Measurements from ENCODE around the gene FES.
"Not testable (repeated sequence)": the region's sequence is repeated elsewhere in the genome, so short reads cannot be mapped to it uniquely, and the experiment has no call there.

Gene FES

DNA sequence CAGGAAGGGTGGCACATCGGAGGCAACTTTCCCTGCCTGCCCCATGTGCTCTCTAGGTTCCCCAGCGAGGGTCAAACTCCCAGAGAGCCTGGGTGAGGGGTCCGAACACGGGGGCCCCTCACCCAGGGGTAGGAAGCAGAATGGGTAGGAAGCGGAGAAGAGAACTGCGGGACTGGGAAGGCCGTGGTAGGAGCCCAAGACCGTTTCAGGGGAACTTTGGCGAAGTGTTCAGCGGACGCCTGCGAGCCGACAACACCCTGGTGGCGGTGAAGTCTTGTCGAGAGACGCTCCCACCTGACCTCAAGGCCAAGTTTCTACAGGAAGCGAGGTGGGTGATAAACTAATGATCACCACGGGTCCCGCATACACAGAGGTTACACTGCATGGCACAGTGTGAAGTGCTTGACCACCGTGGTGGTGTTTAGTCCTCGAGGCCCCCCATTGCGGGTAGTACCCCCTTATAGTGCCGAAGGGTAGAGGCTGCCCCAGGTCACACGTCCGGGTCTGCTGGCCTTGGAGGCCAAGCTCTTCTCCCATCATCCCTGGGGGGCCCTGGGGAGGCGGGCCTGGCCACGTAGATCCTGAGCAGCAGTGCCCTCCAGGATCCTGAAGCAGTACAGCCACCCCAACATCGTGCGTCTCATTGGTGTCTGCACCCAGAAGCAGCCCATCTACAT lies 8.3 kb downstream of the FES start:
- Histone ChIP-seq H3K27ac (no peak overlapping the region), H3K9me3 (ENCODE audit: severe bottlenecking) (no peaks in the 10 kb centered on the region), H3K4me3 (ENCODE audit: low read depth, low read length) (no peak overlapping the region), H3K36me3 (no peaks in the 10 kb centered on the region), H3K27me3 (ENCODE audit: insufficient read depth, low read depth, severe bottlenecking) (no peaks in the 10 kb centered on the region)
- TF ChIP-seq, protein P1, sequence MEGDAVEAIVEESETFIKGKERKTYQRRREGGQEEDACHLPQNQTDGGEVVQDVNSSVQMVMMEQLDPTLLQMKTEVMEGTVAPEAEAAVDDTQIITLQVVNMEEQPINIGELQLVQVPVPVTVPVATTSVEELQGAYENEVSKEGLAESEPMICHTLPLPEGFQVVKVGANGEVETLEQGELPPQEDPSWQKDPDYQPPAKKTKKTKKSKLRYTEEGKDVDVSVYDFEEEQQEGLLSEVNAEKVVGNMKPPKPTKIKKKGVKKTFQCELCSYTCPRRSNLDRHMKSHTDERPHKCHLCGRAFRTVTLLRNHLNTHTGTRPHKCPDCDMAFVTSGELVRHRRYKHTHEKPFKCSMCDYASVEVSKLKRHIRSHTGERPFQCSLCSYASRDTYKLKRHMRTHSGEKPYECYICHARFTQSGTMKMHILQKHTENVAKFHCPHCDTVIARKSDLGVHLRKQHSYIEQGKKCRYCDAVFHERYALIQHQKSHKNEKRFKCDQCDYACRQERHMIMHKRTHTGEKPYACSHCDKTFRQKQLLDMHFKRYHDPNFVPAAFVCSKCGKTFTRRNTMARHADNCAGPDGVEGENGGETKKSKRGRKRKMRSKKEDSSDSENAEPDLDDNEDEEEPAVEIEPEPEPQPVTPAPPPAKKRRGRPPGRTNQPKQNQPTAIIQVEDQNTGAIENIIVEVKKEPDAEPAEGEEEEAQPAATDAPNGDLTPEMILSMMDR (IDR thresholded peaks at IDR 0.05; ENCODE audit: low read depth, low read length) = no peak
- DNase-seq = no peak

DNA sequence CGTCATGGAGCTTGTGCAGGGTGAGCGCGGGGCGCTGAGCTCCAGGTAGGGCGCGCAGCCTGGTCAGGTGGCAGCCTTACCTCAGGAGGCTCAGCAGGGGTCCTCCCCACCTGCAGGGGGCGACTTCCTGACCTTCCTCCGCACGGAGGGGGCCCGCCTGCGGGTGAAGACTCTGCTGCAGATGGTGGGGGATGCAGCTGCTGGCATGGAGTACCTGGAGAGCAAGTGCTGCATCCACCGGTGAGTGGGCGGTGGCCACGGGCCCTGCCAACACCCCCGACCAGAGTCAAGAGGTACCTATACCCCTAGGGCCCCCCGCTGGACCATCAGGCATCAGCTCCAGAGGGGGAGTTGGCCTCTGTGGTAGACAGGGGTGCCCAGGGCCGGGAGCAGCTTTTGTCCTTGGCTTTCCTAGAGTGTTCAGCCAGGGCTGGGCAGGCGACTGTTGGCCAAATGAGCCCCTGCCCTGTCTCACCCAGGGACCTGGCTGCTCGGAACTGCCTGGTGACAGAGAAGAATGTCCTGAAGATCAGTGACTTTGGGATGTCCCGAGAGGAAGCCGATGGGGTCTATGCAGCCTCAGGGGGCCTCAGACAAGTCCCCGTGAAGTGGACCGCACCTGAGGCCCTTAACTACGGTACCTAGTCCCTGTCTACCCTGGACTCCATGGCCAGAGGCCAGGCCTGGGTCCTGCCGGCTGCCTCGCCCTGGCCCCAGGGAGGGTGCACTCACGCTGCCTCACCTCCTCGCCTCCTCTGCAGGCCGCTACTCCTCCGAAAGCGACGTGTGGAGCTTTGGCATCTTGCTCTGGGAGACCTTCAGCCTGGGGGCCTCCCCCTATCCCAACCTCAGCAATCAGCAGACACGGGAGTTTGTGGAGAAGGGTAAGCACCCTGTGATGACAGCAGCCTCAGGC lies 9.1 kb downstream of the FES start:
- Histone ChIP-seq H3K27ac (no peak overlapping the region), H3K4me3 (ENCODE audit: low read depth, low read length) (no peak overlapping the region), H3K36me3 (no peaks in the 10 kb centered on the region), H3K9me3 (ENCODE audit: severe bottlenecking) (no peaks in the 10 kb centered on the region), H3K27me3 (ENCODE audit: insufficient read depth, low read depth, severe bottlenecking) (no peaks in the 10 kb centered on the region)
- TF ChIP-seq, protein P1 (IDR thresholded peaks at IDR 0.05; ENCODE audit: low read depth, low read length) = peak; percentile 50
- DNase-seq = no peak

DNA sequence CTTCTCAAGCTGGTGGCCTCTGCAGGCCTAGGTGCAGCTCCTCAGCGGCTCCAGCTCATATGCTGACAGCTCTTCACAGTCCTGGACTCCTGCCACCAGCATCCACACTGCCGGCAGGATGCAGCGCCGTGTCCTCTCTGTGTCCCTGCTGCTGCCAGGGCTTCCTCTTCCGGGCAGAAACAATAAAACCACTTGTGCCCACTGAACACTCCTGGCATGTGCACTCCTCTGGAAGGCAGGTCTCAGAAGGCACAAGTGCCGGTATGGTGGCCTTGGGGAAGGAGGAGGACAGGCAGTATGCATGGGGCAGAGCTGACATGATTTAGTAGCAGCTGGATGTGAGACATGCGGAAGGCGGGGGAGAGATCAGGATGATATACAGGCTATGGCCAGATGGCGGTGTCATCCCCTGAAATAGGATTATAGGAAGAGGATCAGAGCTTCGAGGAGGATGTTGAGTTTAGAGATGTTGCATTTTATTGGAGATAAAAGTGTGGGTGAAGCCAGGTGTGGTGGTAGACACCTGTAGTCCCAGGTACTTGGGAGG lies 11.3 kb downstream of the FES start:
- Histone ChIP-seq H3K27ac (peak overlapping the region; percentile 10; the same call in 1 of the 2 replicates), H3K9me3 (ENCODE audit: severe bottlenecking) (no peaks in the 10 kb centered on the region), H3K4me3 (ENCODE audit: low read depth, low read length) (peak overlapping the region; percentile 9; the same call in 1 of the 2 replicates), H3K27me3 (ENCODE audit: insufficient read depth, low read depth, severe bottlenecking) (peaks cover 8% of the 10 kb centered on the region), H3K36me3 (no peaks in the 10 kb centered on the region)
- TF ChIP-seq, protein P1 (IDR thresholded peaks at IDR 0.05; ENCODE audit: low read depth, low read length) = no peak
- DNase-seq = peak; percentile 92

DNA sequence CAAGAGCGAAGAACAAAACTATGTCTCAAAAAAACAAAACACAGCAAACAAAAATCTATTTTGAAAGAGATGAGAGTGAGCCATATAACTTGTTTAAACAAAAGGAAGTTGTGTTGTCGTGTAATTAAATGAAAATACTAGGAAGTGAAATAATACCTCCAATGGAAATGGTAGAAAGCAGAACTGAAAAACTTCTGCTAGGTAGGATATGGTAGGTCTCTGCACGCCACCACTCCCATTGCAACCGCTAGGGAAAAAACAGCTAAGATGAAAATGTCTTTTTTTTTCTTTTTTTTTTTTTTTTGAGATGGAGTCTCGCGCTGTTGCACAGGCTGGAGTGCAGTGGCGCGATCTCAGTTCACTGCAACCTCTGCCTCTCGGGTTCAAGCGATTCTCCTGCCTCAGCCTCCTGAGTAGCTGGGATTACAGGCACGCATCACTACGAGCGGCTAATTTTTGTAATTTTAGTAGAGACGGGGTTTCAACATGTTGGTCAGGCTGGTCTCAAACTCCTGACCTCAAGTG lies 12.9 kb downstream of the FES start:
- peaks cover 21% of the 10 kb centered on the region for H3K27me3 ChIP-seq (ENCODE audit: insufficient read depth, low read depth, severe bottlenecking)
- H3K9me3 ChIP-seq (ENCODE audit: severe bottlenecking); H3K4me3 ChIP-seq (ENCODE audit: low read depth, low read length); H3K36me3 ChIP-seq; DNase-seq; H3K27ac ChIP-seq: not testable (repeated sequence)

DNA sequence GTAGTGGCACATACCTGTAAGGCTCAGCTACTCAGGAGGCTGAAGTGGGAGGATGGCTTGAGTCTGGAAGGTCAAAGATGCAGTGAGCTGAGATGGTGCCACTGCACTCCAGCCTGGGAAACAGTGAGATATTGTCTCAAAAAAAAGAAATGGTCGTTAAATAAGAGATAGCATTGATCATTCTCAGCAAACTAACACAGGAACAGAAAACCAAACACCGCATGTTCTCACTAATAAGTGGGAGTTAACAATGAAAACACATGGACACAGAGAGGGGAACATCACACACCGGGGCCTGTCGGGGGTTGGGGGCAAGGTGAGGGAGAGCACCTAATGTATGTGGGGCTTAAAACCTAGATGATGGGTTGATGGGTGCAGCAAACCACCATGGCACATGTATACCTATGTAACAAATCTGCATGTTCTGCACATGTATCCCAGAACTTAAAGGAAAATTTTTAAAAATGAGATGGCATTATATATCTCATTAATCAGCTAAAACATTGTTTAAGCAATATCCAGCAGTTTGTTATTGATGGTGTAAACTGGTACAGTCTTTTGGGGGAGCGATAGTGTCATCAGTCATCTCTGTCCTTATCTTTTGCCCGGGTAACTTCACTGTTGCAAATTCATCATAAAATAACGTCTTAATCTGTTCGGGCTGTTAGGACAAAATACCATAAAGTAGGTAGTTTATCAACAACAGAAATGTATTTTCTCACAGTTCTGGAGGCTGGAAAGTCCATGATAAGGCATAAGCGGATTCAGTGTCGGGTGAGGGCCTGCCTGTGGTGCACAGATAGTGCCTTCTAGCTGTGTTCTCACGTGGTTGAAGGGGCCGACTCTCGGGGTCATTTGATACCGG lies 17.1 kb downstream of the FES start:
- Histone ChIP-seq H3K36me3 (no peaks in the 10 kb centered on the region), H3K4me3 (ENCODE audit: low read depth, low read length) (peak overlapping the region; percentile 49), H3K9me3 (ENCODE audit: severe bottlenecking) (no peaks in the 10 kb centered on the region), H3K27me3 (ENCODE audit: insufficient read depth, low read depth, severe bottlenecking) (peaks cover 49% of the 10 kb centered on the region), H3K27ac (no peak overlapping the region)
- peak; percentile 44 for DNase-seq
- TF ChIP-seq, protein P1 (IDR thresholded peaks at IDR 0.05; ENCODE audit: low read depth, low read length) = no peak
